Eye (tissue), 1 donor: ENCODE results near the gene TCERG1L.

ENCODE experiments used
- DNase-seq: peaks from one replicate; pipeline ENCODE4 v3.0.0-alpha.2; 2015

TCERG1L gene

DNA sequence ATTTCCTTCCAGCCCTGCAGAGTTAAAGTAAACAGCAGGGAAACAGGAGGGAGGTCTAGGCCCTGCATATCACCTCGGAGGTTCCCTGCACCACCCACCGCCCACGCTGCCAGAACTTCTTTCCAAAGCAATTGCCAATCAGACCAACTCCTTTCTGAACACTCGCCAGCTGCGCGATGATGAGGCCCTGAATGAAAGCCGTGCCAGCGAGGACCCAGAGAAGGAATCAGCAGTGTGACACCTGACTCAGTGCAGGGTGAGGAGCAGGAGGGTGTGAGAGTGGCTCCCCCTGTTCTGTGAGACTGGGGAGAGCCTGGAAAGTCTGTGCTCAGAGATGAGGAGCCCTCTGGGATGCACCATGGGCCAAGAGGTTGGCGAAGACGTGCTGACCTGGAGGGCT is 3.3 kb upstream of the TCERG1L start:
- DNase-seq = no peak

DNA sequence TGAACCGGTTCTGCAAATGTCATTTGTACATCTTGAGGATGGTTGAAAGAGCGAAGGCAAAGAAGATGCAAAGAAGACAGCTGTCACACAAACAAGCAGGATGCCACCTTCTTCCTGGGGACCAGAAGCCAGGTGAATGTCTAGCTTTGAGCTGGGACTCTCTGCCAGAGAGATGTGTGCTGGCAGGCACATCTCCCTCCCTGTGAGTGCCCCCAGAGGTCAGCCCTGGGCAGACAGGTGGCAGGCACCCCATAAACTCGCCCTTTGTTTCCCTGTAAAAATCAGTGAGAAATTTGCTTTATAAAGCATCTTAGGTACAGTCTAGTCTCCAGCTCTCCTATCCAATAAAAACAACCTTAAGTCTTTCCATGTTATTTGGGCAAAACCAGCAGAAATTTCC is 2.6 kb upstream of the TCERG1L start:
- DNase-seq = no peak

DNA sequence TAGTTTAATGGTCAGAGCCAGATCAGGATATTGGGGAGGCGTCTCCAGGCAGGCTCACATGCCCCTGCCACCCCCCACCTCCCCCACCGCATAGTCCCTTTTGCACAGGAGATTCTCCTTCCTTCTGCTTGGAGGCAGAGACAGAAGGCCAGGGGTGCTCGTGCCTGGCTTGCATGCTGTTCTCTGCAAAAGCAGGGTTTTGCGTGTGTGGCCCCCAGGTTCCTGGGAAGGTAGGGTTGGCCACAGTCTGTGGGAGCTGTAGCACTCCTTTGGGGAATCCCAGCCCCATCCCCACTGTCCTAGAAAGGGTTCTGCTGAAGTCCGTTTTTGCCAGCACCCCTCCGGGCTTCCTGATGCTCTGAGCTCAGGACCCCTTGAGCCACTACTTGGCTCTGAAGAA is 1.9 kb upstream of the TCERG1L start:
- no peak for DNase-seq

DNA sequence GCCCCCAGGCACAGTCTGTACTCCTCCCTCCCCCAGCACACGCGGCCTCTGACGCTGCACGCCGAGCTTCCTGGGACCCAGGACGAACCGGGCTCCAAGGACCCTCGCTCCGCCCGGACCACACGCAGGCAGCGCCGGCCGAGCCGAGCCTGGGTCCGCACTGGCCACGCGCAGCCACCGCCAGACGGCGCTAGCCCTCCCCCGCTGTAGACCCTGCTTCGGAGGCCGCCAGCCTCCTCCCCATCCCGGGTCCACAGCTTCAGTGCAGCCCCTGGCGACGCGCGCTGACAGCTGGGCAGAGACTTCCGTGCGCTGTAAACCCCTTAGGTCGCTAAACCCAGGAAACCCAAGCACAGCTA is 936 bp upstream of the TCERG1L start:
- DNase-seq = peak; percentile 95

DNA sequence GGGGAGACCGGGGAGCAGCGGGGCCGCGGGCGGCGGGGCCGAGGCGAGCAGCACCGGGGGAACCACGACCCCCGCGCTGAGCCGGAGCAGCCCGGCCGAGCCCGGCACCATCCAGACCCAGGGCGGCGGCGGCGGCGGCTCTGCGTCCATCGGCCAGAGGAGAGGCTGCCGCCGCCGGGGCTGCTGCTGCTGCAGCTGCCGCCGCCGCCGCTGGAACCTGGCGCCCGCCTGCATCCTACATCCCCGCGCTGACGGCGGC is 190 bp downstream of the TCERG1L start:
- no peak for DNase-seq

DNA sequence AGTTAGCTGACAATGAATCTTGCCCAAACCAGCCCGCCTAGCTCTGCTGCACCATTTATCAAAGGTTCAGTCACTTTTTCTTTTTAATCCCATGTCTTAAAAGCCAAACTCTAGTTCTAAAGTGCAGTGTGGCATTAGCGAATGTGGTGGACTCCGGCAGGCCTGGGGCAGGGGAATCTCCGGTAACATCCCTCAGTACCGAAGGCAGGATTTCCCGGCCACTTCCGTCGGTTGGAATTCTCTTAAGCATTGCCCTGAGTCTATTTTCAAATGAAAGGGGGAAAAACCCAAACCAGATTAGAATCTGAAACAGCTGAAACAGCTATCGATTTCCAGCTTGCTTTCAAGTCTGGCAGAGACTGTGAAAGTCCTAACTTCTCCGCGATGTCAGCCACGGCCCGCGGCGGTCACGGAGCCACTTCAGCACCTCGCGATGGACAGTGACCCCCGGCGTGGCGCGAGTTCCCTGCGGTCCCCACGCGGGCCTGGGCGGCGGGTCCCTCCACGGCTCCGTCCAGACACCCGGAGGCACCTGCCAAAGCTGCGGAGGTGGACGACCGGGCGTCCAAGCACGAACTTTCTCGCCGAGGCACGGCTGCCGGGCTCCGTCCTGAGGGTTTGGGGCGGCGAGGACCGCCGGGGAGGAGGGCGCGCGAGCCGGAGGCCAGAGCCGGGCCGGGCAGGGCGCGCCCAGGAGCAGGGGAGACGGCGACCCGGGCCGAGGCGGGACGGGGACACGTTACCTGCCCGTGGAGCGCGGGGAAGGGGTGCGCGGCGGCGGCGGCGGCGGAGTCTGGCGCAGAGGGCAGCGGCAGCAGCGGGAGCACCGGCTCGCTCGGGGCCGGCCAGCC is 745 bp downstream of the TCERG1L start:
- DNase-seq = peak; percentile 75

DNA sequence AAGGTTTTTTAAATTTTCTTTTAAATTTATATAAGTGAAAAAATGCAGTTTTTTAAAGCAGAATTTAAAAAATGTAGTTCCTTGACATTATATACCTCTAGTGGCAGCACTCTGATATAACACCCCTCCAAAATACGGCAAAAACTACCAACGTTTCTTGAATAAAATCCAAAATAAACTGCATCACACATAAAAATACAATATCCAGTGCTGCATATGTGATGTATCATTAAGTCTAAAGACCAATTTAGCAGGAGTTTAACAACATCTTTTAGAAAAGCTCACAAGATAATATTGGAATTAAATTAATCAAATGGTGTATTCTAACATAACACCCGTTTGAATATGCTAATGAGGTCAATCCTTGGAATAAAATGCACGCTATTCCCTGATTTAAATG is 1.4 kb downstream of the TCERG1L start:
- DNase-seq = peak; percentile 31

DNA sequence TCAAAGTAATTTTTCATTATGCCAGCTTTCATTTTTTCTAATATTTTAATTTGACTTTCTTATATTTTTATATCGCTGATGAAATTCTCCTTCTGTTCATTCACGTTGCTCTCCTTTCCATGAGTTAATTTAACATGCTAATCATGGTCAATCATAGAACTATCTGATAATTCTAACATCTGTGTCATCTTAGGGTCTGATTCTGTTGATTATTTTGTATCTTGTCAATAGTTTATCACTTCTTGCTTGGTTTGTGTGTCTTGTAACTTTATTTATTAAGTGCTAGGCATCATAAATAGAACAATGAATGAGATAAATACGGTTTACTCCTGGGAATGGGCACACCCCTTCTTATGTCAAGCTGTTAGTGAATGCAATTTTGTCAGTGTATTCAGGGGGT is 11.0 kb downstream of the TCERG1L start:
- no peak for DNase-seq

DNA sequence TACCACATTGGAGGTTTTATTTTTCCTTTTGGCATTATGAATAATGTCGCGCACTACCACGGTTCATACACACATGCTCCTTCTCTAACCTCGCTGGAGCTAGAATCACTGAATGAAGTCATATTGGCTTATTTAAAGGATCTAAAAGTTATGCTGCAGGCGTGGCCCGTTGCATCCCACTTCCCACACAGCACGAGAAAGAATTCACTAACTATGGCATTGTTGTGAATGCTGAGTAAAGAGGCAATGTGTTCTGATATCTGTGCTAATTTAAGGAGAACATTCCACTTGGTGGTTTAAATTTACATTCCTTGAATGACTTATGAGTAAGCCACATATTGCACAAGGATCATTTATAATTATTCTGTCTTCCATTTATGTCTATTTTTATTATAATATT is 20.7 kb downstream of the TCERG1L start:
- no peak for DNase-seq

DNA sequence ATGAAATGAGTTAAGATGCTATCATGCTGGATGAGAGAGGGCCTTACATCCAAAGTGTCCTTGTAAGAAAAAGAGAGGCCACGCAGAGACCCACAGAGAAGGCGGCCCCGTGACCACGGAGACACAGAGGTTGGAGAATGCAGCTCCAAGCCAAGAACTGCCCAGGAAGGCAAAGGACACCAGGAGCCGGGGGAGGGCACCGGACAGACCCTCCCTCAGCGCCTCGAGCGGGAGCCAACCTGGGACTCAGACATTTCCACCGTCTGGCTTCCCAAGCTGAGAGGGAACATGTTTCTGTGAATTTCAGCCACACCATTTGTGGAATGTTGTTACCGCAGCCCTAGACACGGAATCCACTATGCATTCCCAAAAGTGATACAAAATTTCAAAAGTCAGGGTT is 22.9 kb downstream of the TCERG1L start:
- DNase-seq = no peak

DNA sequence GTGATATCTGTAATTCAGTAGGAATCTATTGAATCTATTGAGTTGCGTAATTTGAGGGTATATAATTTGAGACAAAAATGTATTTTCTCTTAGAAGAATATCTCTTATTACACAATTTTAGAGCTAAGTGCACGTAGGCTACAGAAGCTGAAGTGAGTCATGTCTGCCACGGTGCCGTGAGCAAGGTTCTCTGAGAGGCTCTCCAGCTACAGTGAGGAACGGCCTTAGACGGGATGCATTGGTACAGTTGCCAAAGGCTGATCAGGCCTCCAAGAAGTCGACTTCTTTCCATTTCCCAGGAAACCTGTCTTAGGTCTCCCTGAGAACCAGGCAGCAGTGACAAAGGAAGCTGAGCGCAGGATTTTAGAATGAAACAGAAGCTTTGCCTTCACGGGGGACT is 28.6 kb downstream of the TCERG1L start:
- no peak for DNase-seq

DNA sequence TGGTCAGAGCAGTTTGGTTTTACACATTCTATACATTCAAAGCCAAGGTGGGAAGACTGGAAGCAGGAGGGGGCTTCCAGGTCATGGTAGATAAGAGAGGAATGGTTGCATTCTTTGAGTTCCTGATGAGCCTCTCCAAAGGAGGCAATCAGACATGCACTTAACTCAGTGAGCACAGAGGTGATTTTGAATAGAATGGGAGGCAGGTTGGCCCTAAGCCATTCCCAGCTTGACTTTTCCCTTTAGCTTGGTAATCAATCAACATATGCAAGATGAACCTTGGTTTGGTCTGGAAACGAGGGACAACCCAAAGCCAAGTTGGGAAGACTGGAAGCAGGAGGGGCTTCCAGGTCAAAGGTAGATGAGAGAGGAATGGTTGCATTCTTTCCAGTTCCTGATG is 31.4 kb downstream of the TCERG1L start:
- no peak for DNase-seq

DNA sequence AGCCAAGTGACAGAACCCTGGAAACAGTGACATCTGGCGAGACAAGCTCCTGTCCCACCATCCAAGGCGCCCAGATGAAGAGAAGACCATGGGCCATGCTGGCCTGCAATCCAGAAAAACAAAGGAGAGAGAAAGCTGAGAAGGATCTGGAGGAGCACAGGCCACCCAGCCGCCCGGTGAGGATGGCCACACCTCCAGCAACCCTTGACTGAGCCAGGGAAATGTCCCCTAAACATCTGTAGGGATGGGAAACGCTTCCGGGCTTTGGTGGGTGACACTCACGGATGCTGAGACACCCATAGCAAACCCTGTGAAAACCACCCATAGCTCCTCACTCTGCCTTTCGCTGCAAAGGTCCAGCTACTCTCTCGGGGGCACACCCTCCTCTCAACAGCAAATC is 32.0 kb downstream of the TCERG1L start:
- DNase-seq = no peak

DNA sequence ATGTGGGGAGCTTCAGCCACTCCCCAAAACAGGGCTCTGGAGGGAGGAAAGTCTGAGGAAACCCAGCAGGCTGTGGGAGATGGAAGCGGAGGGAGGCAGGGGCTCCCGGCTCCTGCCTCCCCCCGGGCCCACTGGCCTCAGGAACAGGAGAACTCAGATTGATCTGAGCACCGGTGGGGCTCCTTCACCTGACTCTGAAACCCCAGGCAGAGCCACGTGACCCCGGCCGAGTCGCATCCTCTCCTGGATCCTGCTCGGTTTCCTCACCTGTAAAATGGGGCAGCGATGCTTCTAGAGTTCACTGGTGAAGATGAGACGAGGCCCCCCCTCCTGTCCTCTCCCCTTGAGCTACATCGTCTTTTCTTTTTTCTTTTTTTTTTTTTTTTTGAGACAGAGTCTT is 33.6 kb downstream of the TCERG1L start:
- no peak for DNase-seq

DNA sequence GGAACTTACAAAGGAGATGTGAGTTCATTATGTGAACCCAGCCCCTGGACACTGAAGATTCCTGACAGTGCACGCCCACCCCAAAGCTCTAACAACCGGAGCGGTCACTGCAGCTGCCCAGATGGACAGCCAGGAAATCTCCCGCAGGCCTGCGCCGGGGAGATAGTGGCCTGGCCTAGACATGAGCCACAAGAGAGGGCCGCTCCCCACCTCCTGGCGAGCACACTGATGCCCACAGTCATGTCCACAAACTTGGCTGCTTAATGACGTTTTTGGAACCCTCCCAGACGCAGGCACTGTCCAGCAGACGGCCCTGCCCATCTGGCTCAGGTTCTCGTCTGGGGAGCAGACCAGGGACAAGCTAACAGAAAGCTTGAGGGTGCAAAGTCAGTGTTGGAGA is 34.2 kb downstream of the TCERG1L start:
- no peak for DNase-seq

DNA sequence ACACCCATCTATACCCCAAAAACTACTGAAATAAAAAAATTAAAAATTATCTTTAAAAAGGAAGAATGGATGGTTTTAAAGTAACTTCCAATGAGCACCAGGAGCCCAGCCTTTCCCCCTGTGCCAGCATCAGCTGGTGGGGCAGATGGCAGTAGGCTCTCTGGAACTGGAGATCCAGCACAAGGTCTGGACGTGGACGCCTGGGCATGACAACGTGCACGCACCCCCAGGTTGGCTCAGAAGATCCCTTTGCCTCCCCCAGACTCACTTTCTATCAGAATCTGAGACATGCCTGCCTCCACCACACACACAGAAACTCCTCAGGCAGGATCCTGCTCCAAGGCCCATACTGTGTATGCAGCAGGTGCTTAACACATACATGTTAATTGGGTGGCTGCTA is 35.8 kb downstream of the TCERG1L start:
- no peak for DNase-seq

DNA sequence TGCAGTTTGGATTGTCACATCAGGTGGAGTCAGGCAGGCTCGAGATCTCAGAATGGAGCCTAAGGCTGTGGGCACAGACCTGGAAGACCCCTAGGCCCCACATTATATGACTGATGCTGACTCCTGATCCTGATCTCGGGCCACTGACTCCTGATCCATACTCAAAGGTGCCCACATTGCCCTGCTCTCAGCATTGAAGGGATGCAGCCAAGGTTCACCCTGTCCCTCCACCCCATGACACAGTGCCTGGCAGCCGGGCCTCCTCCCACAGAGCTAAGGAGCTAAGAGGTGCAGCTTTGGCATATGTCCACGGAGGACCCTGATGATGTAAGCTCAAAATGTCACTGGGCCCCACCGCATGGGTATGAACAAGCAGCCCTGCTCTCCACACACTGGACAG is 36.6 kb downstream of the TCERG1L start:
- no peak for DNase-seq

DNA sequence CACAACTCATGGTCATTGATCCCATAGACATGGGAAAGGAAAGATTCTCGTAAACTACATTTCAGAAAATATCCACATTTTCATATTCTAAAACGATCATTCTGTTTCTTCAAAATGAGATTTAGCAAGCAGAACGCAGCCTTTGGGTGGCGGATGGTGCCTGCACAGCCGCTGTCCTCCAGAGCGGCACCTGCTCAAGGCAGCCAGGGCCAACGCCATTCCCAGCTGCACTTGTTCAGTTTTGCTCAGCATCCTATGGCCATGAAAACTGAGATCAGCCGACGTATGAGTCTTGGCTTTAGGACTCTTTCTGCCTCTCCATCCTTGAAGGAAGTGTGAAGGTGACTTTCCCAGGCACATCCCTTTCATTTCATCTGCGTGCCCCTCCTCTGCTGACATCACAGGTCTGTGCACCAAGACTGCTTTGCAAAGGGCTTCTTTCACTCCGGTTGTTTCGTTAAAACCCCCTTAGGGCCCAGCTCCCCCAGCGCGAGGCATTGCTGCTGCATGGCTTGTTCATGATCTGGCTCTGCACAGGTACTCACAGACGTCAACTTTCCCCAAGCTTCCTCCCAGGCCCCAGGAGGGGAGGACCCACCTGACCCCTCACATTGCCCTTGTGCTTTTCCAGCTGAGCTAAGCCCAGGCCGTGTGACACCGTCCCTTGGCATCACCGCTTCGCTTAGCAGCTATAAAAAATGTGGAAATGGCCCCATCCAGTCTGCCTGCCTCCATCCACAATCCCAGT is 37.2 kb downstream of the TCERG1L start:
- no peak for DNase-seq

DNA sequence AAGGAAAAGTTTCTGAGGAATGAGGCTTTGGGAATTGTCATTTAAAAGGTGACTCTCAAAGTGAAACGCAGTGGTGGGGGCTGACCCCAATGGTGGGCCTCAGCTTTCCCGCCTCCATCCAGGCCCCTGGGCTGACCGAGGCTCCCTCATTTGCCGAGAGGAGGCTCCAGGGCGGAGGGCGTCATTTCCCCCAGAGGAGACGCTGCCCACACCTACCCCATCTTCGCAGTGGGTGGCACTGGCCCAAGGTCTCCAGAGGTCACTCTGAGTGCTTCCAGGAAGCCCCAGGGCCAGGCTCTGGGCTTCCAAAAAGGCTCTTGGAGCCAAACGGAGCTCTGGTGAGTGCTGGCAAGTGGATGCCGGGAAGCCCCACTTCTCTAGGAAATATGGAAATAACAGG is 38.0 kb downstream of the TCERG1L start:
- no peak for DNase-seq

DNA sequence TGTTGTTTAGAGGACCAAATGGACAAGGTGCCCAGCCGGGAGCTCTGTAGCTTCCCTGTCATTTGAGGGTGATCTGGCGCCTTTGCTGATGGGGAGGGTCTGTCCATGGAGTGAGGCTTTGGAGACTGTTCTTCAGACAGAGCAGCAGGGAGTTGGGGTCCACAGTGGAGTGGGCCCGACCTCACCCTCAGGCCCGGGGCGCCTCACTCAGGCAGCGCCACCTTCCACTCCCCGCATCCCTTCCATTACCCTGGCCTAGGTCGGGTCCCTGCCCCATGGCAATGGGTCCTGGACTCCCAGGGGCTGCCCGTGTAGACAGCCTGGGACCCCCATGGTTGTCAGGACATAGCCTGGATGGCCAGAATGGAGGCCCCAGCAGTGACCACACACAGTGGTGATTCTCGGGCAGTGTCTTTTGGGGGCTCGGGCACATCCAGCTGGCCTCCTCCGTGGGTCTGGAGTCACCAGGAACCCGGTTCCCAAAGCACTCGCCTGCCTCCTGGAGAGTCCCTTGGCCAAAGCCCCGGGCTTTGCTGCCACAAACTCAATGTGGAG is 38.5 kb downstream of the TCERG1L start:
- no peak for DNase-seq

DNA sequence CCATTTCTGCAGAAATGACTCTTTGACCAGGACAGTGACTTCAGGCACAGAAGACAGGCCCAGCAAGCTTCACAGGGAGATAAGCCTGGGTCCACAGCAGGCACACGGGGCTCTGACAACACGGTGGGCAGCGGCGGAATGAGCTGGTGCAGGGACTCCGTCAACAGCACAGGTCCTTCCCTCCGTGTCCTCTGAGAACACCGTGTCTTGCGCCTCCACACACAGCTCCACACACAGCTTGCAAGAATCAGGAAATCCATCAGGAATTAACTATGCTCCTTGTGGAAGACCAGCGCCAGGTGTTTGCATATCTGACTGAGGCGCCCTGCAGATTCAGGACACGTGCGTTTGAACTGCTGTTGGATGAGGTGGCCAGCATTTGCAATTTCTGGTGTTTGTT is 39.6 kb downstream of the TCERG1L start:
- no peak for DNase-seq

DNA sequence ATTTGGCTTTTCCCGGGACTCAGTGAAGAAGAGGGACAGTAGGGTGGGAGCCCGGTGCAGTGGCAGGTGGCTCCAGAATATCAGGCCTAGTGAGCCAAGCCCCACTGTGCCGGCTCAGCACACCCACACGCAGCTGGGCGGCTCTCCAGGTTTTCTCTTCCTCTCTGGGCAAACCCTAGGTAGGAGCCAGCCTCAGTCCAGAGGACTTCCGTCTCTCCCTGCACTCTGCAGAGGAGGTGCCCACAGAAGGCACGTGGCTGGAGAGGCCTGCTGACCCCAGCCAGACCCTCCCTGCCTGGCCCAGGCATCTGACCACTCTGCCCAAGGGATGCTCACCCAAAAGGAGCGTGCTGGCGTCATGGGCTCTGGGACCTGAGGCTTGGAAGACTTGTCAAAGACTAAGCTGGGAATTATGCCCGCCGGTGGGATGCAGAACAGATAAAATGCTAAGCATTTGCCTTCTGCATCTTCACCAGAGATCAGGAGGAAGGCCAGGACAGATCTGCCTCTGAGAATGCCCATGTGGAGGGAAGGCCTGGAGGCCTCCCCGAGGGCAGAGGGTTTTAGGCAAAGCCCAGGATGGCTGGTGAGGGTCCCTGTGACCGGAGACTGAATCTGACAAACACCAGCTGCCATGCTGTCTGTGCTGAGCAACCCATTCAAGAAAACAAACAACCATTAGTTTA is 40.2 kb downstream of the TCERG1L start:
- no peak for DNase-seq

DNA sequence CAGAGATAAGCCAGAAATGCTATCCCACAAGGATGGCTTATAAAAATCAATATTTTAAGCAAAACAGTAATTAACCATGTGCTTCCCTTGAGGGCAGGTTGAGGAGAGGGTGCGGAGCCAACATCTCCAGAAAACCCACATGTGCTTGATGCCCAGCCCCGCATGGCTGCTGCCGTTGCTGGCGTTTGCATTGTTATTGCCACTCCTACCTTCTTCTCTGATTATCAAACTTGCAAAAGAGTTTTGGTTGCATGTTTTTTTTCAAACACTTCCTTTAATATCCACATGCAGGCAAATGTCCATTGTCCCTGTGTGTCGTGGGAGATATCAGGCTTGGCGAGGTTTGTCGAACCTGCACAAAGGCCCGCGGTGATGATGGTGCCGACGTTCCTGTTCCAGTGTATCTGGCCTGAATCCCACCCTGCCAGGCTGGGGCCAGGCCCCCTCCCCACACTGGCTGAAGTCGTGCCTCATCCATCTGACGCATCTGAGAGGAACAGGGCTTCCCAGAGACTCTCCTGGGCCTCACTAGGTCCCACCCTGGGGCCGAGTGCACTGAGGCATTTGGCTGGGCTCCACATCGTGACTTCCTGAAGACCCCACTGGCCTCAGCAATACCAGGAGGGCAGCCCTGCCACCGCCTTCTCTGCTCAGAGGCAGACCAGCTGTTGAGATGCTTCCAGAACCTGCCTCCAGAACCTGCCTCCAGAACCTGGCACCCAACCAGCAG is 40.9 kb downstream of the TCERG1L start:
- DNase-seq = no peak
